PC-9 (cell line): Measurements from ENCODE around the gene COL8A2.

Source experiments
- CTCF ChIP-seq: fragments of 200-600 bp; sonication (generic); conservative IDR thresholded peaks from 2 replicates; pipeline ENCODE4 v1.6.1; 2017; ENCODE audit warnings: mixed run types, antibody characterized with exemption, mild to moderate bottlenecking, moderate library complexity
- EZH2 ChIP-seq: fragments of 200-600 bp; sonication (generic); IDR thresholded peaks from 2 replicates; pipeline ENCODE4 v1.8.0; 2017; ENCODE audit warnings: antibody characterized with exemption, low read depth

- no peak for TF ChIP-seq EZH2
- no peak for TF ChIP-seq CTCF
These were observed 41.8 kb downstream of the COL8A2 start for GRCh38 chr1:36083219-36083618.
